Activated T-cell treated with anti-CD3 and anti-CD28 coated beads, Interleukin-2, amount 50 U/mL, for 24 hours (primary cell): ENCODE results near the gene AXDND1.
"Not testable (repeated sequence)": the region's sequence is repeated elsewhere in the genome, so short reads cannot be mapped to it uniquely, and the experiment has no call there.

Experiments
- DNase-seq: peaks from one replicate; pipeline ENCODE4 v3.0.0-alpha.2; 2020
- H3K27ac Mint-ChIP-seq: 2 replicates; pipeline ENCODE4 v1.8.0; 2020; ENCODE audit warnings: mild to moderate bottlenecking, mixed read lengths
- H3K27me3 Mint-ChIP-seq: 2 replicates; pipeline ENCODE4 v1.8.0; 2020; ENCODE audit warnings: mixed read lengths
- H3K36me3 Mint-ChIP-seq: 2 replicates; pipeline ENCODE4 v1.8.0; 2020; ENCODE audit warnings: low read depth, mixed read lengths
- H3K4me1 Mint-ChIP-seq: 2 replicates; pipeline ENCODE4 v1.8.0; 2020; ENCODE audit warnings: low read depth, mixed read lengths
- H3K4me3 Mint-ChIP-seq: 2 replicates; pipeline ENCODE4 v1.8.0; 2020; ENCODE audit warnings: mild to moderate bottlenecking, moderate library complexity, mixed read lengths
- H3K9me3 Mint-ChIP-seq: 2 replicates; pipeline ENCODE4 v1.8.0; 2020; ENCODE audit warnings: mixed read lengths

Gene AXDND1

GRCh38 chr1:179417760-179418159 lies 52.0 kb downstream of the AXDND1 start:
- H3K27ac Mint-ChIP-seq, H3K9me3 Mint-ChIP-seq, H3K4me3 Mint-ChIP-seq, H3K27me3 Mint-ChIP-seq, H3K4me1 Mint-ChIP-seq, DNase-seq, H3K36me3 Mint-ChIP-seq: not testable (repeated sequence)

DNA sequence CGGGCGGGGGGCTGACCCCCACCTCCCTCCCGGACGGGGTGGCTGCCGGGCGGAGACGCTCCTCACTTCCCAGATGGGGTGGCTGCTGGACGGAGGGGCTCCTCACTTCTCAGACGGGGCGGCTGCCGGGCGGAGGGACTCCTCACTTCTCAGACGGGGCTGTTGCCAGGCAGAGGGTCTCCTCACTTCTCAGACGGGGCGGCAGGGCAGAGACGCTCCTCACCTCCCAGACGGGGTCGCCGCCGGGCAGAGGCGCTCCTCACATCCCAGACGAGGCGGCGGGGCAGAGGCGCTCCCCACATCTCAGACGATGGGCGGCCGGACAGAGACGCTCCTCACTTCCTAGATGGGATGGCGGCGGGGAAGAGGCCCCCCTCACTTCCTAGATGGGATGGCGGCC lies 52.9 kb downstream of the AXDND1 start:
- not testable (repeated sequence) for H3K27me3 Mint-ChIP-seq, H3K27ac Mint-ChIP-seq, H3K4me1 Mint-ChIP-seq, H3K36me3 Mint-ChIP-seq, H3K9me3 Mint-ChIP-seq, DNase-seq, H3K4me3 Mint-ChIP-seq

GRCh38 chr1:179424610-179425009 lies 58.8 kb downstream of the AXDND1 start:
- DNase-seq, result no peak
- Mint-ChIP-seq H3K4me1 (no peaks in the 10 kb centered on the region), H3K36me3 (no peaks in the 10 kb centered on the region), H3K27ac (no peak overlapping the region), H3K4me3 (no peak overlapping the region), H3K9me3 (peaks cover 16% of the 10 kb centered on the region), H3K27me3 (no peaks in the 10 kb centered on the region)

DNA sequence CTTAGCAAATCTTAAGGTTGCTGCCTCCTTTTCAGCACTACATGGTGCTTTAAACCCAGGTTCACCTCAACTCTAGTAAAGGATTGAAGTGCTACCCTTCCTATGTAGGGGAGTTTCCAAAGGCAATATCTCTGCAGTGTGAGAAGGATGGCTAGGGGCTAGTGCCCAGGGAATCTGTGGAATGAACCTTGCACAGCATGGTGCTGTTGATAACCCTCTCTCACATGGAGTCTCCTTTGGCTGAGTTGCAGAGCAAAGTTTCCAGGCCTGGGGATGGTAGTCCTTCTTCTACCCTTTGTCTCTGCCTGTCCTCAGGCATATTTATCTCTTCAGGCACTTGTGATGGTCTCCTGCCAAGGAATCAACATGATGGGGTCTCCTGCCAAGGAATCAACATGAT lies 59.4 kb downstream of the AXDND1 start:
- H3K4me1 Mint-ChIP-seq, result no peaks in the 10 kb centered on the region
- no peak overlapping the region for H3K4me3 Mint-ChIP-seq
- no peaks in the 10 kb centered on the region for H3K36me3 Mint-ChIP-seq
- peaks cover 16% of the 10 kb centered on the region for H3K9me3 Mint-ChIP-seq
- DNase-seq, result no peak
- no peaks in the 10 kb centered on the region for H3K27me3 Mint-ChIP-seq
- H3K27ac Mint-ChIP-seq, result no peak overlapping the region

DNA sequence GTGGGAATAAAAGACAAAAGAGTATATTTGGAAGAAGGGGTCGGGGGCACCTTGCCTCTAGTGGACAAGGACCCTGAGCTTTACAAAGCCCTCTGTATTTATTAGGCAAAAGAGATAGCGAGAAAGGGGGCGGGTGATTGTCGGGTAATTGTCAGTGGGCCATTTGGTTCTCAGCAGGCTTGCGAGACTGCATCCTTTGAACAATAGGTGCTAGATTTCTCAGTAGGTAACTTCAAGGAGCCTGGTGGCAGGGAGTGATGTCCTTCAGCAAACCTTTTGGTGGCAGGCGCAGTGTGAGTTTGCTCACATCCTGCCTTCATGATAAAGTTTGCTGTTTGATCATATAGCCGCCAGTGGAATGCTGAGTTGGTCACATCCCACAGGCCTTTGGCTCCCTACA lies 71.4 kb downstream of the AXDND1 start:
- Mint-ChIP-seq H3K4me1 (no peaks in the 10 kb centered on the region), H3K27ac (no peak overlapping the region), H3K9me3 (no peaks in the 10 kb centered on the region), H3K27me3 (peaks cover 24% of the 10 kb centered on the region), H3K36me3 (no peaks in the 10 kb centered on the region), H3K4me3 (no peak overlapping the region)
- no peak for DNase-seq

DNA sequence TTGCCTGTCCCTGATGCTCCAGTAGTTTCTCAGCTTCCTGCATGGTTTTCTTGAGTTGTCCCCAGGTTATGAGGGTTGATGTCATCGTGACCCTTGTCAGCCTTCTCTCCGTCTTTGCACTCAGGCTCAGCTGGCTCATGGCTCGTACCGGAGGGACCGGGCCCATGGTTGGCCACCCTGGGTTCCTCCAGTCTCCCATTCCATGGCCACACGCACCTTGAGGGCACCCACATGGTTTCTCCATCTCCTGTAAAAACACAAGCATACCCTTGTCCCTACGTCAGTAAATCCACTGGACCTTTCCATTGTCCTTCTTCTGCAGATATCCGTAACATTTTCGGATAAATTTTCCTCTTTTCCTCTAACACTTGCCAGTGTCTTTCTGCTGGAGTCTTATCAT lies 73.9 kb downstream of the AXDND1 start:
- H3K27me3 Mint-ChIP-seq, H3K27ac Mint-ChIP-seq, H3K4me3 Mint-ChIP-seq, DNase-seq, H3K36me3 Mint-ChIP-seq, H3K9me3 Mint-ChIP-seq, H3K4me1 Mint-ChIP-seq: not testable (repeated sequence)

DNA sequence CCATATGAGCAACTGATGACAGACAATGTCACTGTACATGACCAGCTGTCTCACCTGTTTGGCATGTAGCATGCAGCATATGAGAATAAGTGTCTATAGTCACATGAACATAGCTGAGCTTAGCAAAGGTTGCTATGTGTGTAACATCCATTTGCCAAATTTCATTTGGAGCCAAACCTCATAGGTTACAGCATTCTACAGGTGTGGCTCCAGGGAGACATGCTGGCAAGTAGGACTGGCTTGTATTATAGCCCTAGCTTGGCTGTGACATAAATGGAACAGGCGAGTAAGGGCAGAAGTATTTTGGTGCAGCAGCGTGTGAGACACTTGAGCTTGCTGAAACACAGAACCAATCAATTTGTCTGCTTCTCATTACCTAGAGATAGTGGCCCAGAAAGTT lies 74.5 kb downstream of the AXDND1 start:
- H3K4me1 Mint-ChIP-seq, H3K9me3 Mint-ChIP-seq, H3K36me3 Mint-ChIP-seq, H3K27ac Mint-ChIP-seq, H3K27me3 Mint-ChIP-seq, DNase-seq, H3K4me3 Mint-ChIP-seq: not testable (repeated sequence)

- H3K27me3 Mint-ChIP-seq, result peaks cover 5% of the 10 kb centered on the region
- no peaks in the 10 kb centered on the region for H3K4me1 Mint-ChIP-seq
- no peaks in the 10 kb centered on the region for H3K9me3 Mint-ChIP-seq
- no peak for DNase-seq
- H3K27ac Mint-ChIP-seq, result no peak overlapping the region
- no peak overlapping the region for H3K4me3 Mint-ChIP-seq
- no peaks in the 10 kb centered on the region for H3K36me3 Mint-ChIP-seq
These were observed 75.2 kb downstream of the AXDND1 start for GRCh38 chr1:179440971-179441370.

DNA sequence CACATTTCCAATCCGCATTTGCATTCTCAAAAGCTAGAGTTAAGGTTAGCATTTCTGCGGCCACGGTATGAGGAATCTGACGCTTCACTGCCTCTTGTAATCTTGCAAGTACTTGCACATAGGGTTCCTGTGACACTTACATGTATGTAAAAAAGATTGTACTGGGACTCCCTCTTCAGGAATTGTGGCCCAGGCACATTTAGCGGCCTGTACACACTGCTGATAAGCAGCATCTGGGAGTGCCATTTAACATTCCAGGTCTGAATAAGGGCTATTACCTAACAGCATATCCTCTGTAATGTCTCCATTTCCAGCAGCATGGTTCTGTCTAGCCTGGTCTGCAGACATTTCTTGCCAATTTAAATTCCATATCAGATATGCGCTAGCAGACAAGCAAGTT lies 75.7 kb downstream of the AXDND1 start:
- Mint-ChIP-seq H3K4me3 (no peak overlapping the region), H3K27me3 (peaks cover 2% of the 10 kb centered on the region), H3K9me3 (no peaks in the 10 kb centered on the region), H3K27ac (no peak overlapping the region), H3K36me3 (no peaks in the 10 kb centered on the region), H3K4me1 (no peaks in the 10 kb centered on the region)
- no peak for DNase-seq

DNA sequence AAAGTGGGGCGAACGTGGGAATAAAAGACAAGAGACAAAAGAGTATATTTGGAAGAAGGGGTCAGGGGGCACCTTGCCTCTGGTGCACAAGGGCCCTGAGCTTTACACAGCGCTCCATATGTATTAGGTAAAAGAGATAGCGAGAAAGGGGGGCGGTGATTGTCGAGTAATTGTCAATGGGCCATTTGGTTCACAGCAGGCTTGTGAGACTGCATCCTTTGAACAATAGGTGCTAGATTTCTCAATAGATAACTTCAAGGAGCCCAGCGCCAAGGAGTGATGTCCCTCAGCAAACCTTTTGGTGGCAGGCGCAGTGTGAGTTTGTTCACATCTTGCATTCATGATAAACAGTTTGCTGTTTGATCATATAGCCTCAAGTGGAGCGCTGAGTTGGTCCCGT lies 77.1 kb downstream of the AXDND1 start:
- H3K27me3 Mint-ChIP-seq, result not testable (repeated sequence)

GRCh38 chr1:179445593-179445992 lies 79.8 kb downstream of the AXDND1 start:
- Mint-ChIP-seq H3K27me3 (peaks cover 10% of the 10 kb centered on the region), H3K9me3 (no peaks in the 10 kb centered on the region), H3K4me3 (no peak overlapping the region), H3K27ac (no peak overlapping the region), H3K4me1 (no peaks in the 10 kb centered on the region), H3K36me3 (no peaks in the 10 kb centered on the region)
- DNase-seq, result no peak

More for the DNA sequence above, 77.1 kb downstream of the AXDND1 start:
- not testable (repeated sequence) for H3K27ac Mint-ChIP-seq, DNase-seq, H3K36me3 Mint-ChIP-seq, H3K4me1 Mint-ChIP-seq, H3K4me3 Mint-ChIP-seq, H3K9me3 Mint-ChIP-seq

DNA sequence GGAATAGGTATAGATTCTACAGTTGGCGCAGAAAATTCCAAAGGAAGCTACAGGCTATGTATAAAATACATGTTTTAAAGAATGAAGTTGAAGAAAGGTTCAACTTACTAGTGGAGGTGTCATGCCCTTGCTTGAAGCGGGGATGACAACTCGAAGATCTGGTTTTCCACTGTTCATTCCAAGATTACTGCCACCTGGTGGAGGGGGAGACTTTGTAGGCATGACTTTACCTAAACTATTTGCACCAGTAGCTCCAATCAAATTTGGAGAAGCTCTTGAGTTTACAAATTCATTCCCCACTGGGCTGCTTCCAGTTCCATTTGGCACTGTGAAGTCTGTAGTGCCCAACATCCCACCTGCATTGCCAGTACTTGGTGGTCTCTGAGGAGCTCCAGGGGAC lies 81.7 kb downstream of the AXDND1 start:
- Mint-ChIP-seq H3K4me3 (no peak overlapping the region), H3K9me3 (peaks cover 4% of the 10 kb centered on the region)
- no peak for DNase-seq

DNA sequence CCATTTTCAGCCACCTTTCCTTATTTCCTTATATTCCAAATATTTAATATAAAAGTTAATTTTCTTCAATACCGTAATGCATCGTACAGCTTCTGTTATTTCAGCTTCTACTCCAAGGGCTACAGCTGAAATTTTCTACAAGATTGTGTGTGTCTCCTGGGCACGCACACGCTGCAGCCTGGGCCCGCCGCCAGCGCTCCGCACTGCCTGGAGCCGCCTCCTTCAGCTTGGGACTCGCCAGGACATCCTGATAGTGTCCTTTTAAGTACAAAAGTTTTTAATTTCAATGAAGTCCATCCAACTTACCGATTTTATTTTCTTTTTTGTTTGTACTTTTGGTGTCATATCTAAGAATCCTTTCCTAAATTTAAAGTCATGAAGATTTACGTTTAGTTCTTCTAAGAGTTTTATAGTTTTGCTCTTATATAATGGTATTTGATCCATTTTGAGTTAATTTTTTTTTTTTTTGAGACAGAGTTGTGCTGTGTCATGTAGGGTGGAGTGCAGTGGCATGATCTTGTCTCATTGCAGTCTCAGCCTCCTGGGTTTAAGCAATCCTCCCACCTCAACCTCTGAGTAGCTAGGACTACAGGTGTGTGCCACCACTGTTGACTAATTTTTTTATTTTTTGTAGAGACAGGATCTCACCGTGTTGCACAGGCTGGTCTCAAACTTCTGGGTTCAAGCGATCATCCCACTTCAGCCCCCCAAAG lies 82.8 kb downstream of the AXDND1 start:
- H3K27me3 Mint-ChIP-seq, result peaks cover 24% of the 10 kb centered on the region
- DNase-seq, result no peak
- no peaks in the 10 kb centered on the region for H3K36me3 Mint-ChIP-seq
- H3K27ac Mint-ChIP-seq, result no peak overlapping the region
- no peak overlapping the region for H3K4me3 Mint-ChIP-seq
- no peaks in the 10 kb centered on the region for H3K4me1 Mint-ChIP-seq
- peaks cover 4% of the 10 kb centered on the region for H3K9me3 Mint-ChIP-seq

More for the DNA sequence above, 81.7 kb downstream of the AXDND1 start:
- peaks cover 20% of the 10 kb centered on the region for H3K27me3 Mint-ChIP-seq
- no peaks in the 10 kb centered on the region for H3K4me1 Mint-ChIP-seq
- H3K36me3 Mint-ChIP-seq, result no peaks in the 10 kb centered on the region
- H3K27ac Mint-ChIP-seq, result no peak overlapping the region

- H3K27me3 Mint-ChIP-seq, H3K36me3 Mint-ChIP-seq, H3K27ac Mint-ChIP-seq: not testable (repeated sequence)
These were observed 93.9 kb downstream of the AXDND1 start for GRCh38 chr1:179459606-179460206.

GRCh38 chr1:179465661-179466060 lies 99.9 kb downstream of the AXDND1 start:
- not testable (repeated sequence) for H3K4me1 Mint-ChIP-seq, H3K4me3 Mint-ChIP-seq, H3K36me3 Mint-ChIP-seq, H3K27me3 Mint-ChIP-seq, DNase-seq, H3K27ac Mint-ChIP-seq
- peaks cover 14% of the 10 kb centered on the region for H3K9me3 Mint-ChIP-seq

More at GRCh38 chr1:179459606-179460206, 93.9 kb downstream of the AXDND1 start:
- H3K9me3 Mint-ChIP-seq, H3K4me1 Mint-ChIP-seq, H3K4me3 Mint-ChIP-seq, DNase-seq: not testable (repeated sequence)
